H1 (cell line): ENCODE measurements around the gene POF1B.
A peak's percentile ranks its signal among the peaks of the same experiment; 100 is the strongest.

Experiments used
- EGR1 ChIP-seq: IDR thresholded peaks from 2 replicates; pipeline ENCODE4 v1.6.1; 2011; ENCODE audit warnings: low read depth, low read length, borderline replicate concordance
- GABPA ChIP-seq: IDR thresholded peaks from 2 replicates; pipeline ENCODE4 v1.6.1; 2011; ENCODE audit warnings: mild to moderate bottlenecking, low read length, moderate library complexity, borderline replicate concordance; ENCODE audit not compliant: insufficient read depth
- HDAC2 ChIP-seq, 2 experiments: fragments of 300-600 bp in 1 of 2; sonication (generic) in 1 of 2; IDR thresholded peaks; 2 replicates each; pipeline ENCODE4 v1.6.1; 2011 to 2012; ENCODE audit warnings: low read depth in 2 of 2, low read length in 2 of 2, mild to moderate bottlenecking in 2 of 2, moderate library complexity in 2 of 2, borderline replicate concordance in 1 of 2, inconsistent platforms in 1 of 2
- HDAC6 ChIP-seq: IDR thresholded peaks from one replicate; pipeline ENCODE4 v1.7.1; 2012; ENCODE audit warnings: low read depth, mild to moderate bottlenecking, inconsistent platforms, low read length, moderate library complexity
- JUN ChIP-seq: IDR thresholded peaks from 2 replicates; pipeline ENCODE4 v1.6.1; 2011; ENCODE audit warnings: low read depth, mild to moderate bottlenecking, improper control_type of control experiment, low read length
- JUND ChIP-seq: IDR thresholded peaks from 2 replicates; pipeline ENCODE4 v1.6.1; 2011; ENCODE audit warnings: mild to moderate bottlenecking, improper control_type of control experiment, low read length
- POLR2A ChIP-seq, 2 experiments: IDR thresholded peaks; 1 replicate in 1 of 2; 2 replicates in 1 of 2; pipeline ENCODE4 v1.6.1; 2011; ENCODE audit warnings: low read depth in 2 of 2, low read length in 2 of 2, mild to moderate bottlenecking in 2 of 2; ENCODE audit errors: control extremely low read depth in 1 of 2
- POLR2AphosphoS5 ChIP-seq: IDR thresholded peaks from 2 replicates; pipeline ENCODE4 v1.6.1; 2011; ENCODE audit warnings: low read depth, low read length
- RAD21 ChIP-seq, 2 experiments: IDR thresholded peaks in 1 of 2; conservative IDR thresholded peaks in 1 of 2; 2 replicates each; pipeline ENCODE4 v1.6.1; 2011; ENCODE audit warnings: low read depth in 2 of 2, low read length in 2 of 2, improper control_type of control experiment in 1 of 2, inconsistent platforms in 1 of 2, mild to moderate bottlenecking in 1 of 2, moderate library complexity in 1 of 2
- RFX5 ChIP-seq: IDR thresholded peaks from 2 replicates; pipeline ENCODE4 v1.6.1; 2011; ENCODE audit warnings: low read depth, low read length, improper control_type of control experiment, borderline replicate concordance
- TAF1 ChIP-seq: IDR thresholded peaks from 2 replicates; pipeline ENCODE4 v1.6.1; 2011; ENCODE audit warnings: mild to moderate bottlenecking, low read depth, low read length
- TCF12 ChIP-seq: IDR thresholded peaks from 2 replicates; pipeline ENCODE4 v1.6.1; 2011; ENCODE audit warnings: low read depth, mild to moderate bottlenecking, low read length
- TF ChIP-seq, protein P1 (sequence below), 3 experiments: IDR thresholded peaks; 1 replicate in 2 of 3; 2 replicates in 1 of 3; pipeline versions ENCODE4 v1.5.1 to v1.6.1; 2011; ENCODE audit warnings: low read length in 3 of 3, mild to moderate bottlenecking in 3 of 3, inconsistent platforms in 2 of 3, low read depth in 1 of 3, moderate library complexity in 1 of 3; ENCODE audit not compliant: insufficient read depth in 1 of 3; ENCODE audit errors: control extremely low read depth in 1 of 3
- TF ChIP-seq, protein P2 (sequence below): IDR thresholded peaks from 2 replicates; pipeline ENCODE4 v1.6.1; 2012; ENCODE audit warnings: inconsistent platforms

DNA sequence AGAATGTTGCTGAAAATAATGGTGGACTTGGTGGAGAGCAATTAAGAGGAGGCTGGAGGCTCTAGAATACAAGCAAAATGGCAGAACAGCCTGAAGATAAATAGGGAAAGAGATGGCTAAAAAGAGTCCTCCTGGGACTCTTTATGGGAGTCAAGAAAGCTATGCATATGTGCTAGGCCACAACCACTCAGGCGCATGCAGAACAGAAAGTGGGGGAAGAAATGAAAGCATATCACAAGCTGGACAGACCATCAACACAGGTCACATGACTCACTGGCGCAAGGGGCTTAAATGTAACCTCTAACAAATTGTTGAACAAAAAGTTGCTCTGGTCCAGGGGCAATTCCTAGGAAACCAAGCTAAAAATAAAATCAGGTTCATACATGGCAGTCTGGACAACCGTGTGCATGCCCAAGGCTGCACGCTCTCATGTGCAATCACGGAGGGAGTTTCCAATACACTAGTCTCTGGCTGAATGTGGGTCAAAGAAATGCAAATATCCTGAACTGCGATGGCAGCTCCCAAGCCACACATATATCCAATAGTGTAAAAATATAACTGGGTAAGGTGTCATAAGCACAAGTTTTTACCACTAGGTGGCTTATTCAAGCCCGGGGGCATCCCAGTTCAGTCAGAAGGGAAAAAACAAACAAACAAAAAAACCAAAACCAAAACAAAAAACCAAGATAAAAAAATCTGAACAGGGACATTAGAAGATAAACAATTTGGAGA lies 90.3 kb downstream of the POF1B start:
- TF ChIP-seq, protein P1, sequence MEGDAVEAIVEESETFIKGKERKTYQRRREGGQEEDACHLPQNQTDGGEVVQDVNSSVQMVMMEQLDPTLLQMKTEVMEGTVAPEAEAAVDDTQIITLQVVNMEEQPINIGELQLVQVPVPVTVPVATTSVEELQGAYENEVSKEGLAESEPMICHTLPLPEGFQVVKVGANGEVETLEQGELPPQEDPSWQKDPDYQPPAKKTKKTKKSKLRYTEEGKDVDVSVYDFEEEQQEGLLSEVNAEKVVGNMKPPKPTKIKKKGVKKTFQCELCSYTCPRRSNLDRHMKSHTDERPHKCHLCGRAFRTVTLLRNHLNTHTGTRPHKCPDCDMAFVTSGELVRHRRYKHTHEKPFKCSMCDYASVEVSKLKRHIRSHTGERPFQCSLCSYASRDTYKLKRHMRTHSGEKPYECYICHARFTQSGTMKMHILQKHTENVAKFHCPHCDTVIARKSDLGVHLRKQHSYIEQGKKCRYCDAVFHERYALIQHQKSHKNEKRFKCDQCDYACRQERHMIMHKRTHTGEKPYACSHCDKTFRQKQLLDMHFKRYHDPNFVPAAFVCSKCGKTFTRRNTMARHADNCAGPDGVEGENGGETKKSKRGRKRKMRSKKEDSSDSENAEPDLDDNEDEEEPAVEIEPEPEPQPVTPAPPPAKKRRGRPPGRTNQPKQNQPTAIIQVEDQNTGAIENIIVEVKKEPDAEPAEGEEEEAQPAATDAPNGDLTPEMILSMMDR (IDR thresholded peaks at IDR 0.05; ENCODE audit: control extremely low read depth in 1 of 3, insufficient read depth in 1 of 3, low read depth in 1 of 3, low read length in 3 of 3), result no peak
- TF ChIP-seq JUN, result no peak
- TF ChIP-seq, protein P2, sequence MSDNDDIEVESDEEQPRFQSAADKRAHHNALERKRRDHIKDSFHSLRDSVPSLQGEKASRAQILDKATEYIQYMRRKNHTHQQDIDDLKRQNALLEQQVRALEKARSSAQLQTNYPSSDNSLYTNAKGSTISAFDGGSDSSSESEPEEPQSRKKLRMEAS, result no peak
- TF ChIP-seq TAF1, result no peak
- TF ChIP-seq POLR2A (IDR thresholded peaks at IDR 0.05; ENCODE audit: control extremely low read depth in 1 of 2, low read depth in 2 of 2, low read length in 2 of 2), result no peak
- TF ChIP-seq JUND, result no peak
- no peak for TF ChIP-seq RFX5
- TF ChIP-seq HDAC2 (IDR thresholded peaks at IDR 0.05; ENCODE audit: borderline replicate concordance in 1 of 2, low read depth in 2 of 2, low read length in 2 of 2), result no peak
- TF ChIP-seq RAD21 (IDR thresholded peaks at IDR 0.05 in 1 of 2, conservative IDR thresholded peaks at IDR 0.05 in 1 of 2; ENCODE audit: low read depth in 2 of 2, low read length in 2 of 2), result 0 out of 4 replicates have a peak, but pooled peaks of 1 of the 2 experiments have one; percentile 6
- TF ChIP-seq GABPA, result no peak
- TF ChIP-seq HDAC6, result no peak
- TF ChIP-seq TCF12, result no peak
- TF ChIP-seq EGR1, result no peak
- TF ChIP-seq POLR2AphosphoS5, result no peak
